ENCODE measurements around the gene TRIM31.

TRIM31 gene

GRCh38 chr6:30155520-30156261, 42.8 kb upstream of the TRIM31 start:
- H3K27me3 ChIP-seq (ENCODE audit: low read depth, low read length): no peaks in the 10 kb centered on the region
- no peaks in the 10 kb centered on the region for H3K36me3 ChIP-seq (ENCODE audit: control insufficient read depth in 1 of 2, insufficient read depth in 2 of 2, low read length in 2 of 2)
- H3K4me1 ChIP-seq (ENCODE audit: control insufficient read depth in 1 of 2, insufficient read depth in 2 of 2, low read length in 2 of 2): peaks cover 0 to 4% of the 10 kb centered on the region in 2 donors
- peak overlapping the region; percentile 65 for H3K27ac ChIP-seq (ENCODE audit: low read length)
- no peaks in the 10 kb centered on the region for H3K9me3 ChIP-seq (ENCODE audit: control insufficient read depth in 1 of 2, low read length in 2 of 2)
- no peak overlapping the region for H3K4me3 ChIP-seq (ENCODE audit: low read depth in 1 of 2, low read length in 2 of 2)

- H3K4me1 ChIP-seq (ENCODE audit: control insufficient read depth in 1 of 2, insufficient read depth in 2 of 2, low read length in 2 of 2): peaks cover 0 to 4% of the 10 kb centered on the region in 2 donors
- no peaks in the 10 kb centered on the region for H3K9me3 ChIP-seq (ENCODE audit: control insufficient read depth in 1 of 2, low read length in 2 of 2)
- H3K27ac ChIP-seq (ENCODE audit: low read length): peak overlapping the region; percentile 65
- no peaks in the 10 kb centered on the region for H3K36me3 ChIP-seq (ENCODE audit: control insufficient read depth in 1 of 2, insufficient read depth in 2 of 2, low read length in 2 of 2)
- no peak overlapping the region for H3K4me3 ChIP-seq (ENCODE audit: low read depth in 1 of 2, low read length in 2 of 2)
- no peaks in the 10 kb centered on the region for H3K27me3 ChIP-seq (ENCODE audit: low read depth, low read length)
Observed at GRCh38 chr6:30154709-30155519, 42.0 kb upstream of the TRIM31 start.

GRCh38 chr6:30154061-30154460, 41.2 kb upstream of the TRIM31 start:
- no peak overlapping the region for H3K27ac ChIP-seq (ENCODE audit: low read length)

GRCh38 chr6:30152910-30153610, 40.2 kb upstream of the TRIM31 start:
- Histone ChIP-seq H3K4me1 (ENCODE audit: control insufficient read depth in 1 of 2, insufficient read depth in 2 of 2, low read length in 2 of 2) (peaks cover 0 to 4% of the 10 kb centered on the region in 2 donors), H3K4me3 (ENCODE audit: low read depth in 1 of 2, low read length in 2 of 2) (no peak overlapping the region), H3K9me3 (ENCODE audit: control insufficient read depth in 1 of 2, low read length in 2 of 2) (no peaks in the 10 kb centered on the region), H3K27me3 (ENCODE audit: low read depth, low read length) (no peaks in the 10 kb centered on the region), H3K36me3 (ENCODE audit: control insufficient read depth in 1 of 2, insufficient read depth in 2 of 2, low read length in 2 of 2) (no peaks in the 10 kb centered on the region), H3K27ac (ENCODE audit: low read length) (no peak overlapping the region)

More at GRCh38 chr6:30154061-30154460, 41.2 kb upstream of the TRIM31 start:
- no peak overlapping the region for H3K4me3 ChIP-seq (ENCODE audit: low read depth in 1 of 2, low read length in 2 of 2)
- peaks cover 0 to 4% of the 10 kb centered on the region in 2 donors for H3K4me1 ChIP-seq (ENCODE audit: control insufficient read depth in 1 of 2, insufficient read depth in 2 of 2, low read length in 2 of 2)
- H3K9me3 ChIP-seq (ENCODE audit: control insufficient read depth in 1 of 2, low read length in 2 of 2): no peaks in the 10 kb centered on the region
- no peaks in the 10 kb centered on the region for H3K36me3 ChIP-seq (ENCODE audit: control insufficient read depth in 1 of 2, insufficient read depth in 2 of 2, low read length in 2 of 2)
- no peaks in the 10 kb centered on the region for H3K27me3 ChIP-seq (ENCODE audit: low read depth, low read length)

- Histone ChIP-seq H3K9me3 (ENCODE audit: control insufficient read depth in 1 of 2, low read length in 2 of 2) (no peaks in the 10 kb centered on the region), H3K4me3 (ENCODE audit: low read depth in 1 of 2, low read length in 2 of 2) (no peak overlapping the region), H3K36me3 (ENCODE audit: control insufficient read depth in 1 of 2, insufficient read depth in 2 of 2, low read length in 2 of 2) (no peaks in the 10 kb centered on the region), H3K4me1 (ENCODE audit: control insufficient read depth in 1 of 2, insufficient read depth in 2 of 2, low read length in 2 of 2) (peaks cover 0 to 4% of the 10 kb centered on the region in 2 donors), H3K27me3 (ENCODE audit: low read depth, low read length) (no peaks in the 10 kb centered on the region), H3K27ac (ENCODE audit: low read length) (no peak overlapping the region)
Observed at GRCh38 chr6:30152016-30152673, 39.3 kb upstream of the TRIM31 start.

- no peaks in the 10 kb centered on the region for H3K27me3 ChIP-seq (ENCODE audit: low read depth, low read length)
- peaks cover 0 to 4% of the 10 kb centered on the region in 2 donors for H3K4me1 ChIP-seq (ENCODE audit: control insufficient read depth in 1 of 2, insufficient read depth in 2 of 2, low read length in 2 of 2)
- no peaks in the 10 kb centered on the region for H3K36me3 ChIP-seq (ENCODE audit: control insufficient read depth in 1 of 2, insufficient read depth in 2 of 2, low read length in 2 of 2)
- no peaks in the 10 kb centered on the region for H3K9me3 ChIP-seq (ENCODE audit: control insufficient read depth in 1 of 2, low read length in 2 of 2)
- H3K4me3 ChIP-seq (ENCODE audit: low read depth in 1 of 2, low read length in 2 of 2): no peak overlapping the region
- no peak overlapping the region for H3K27ac ChIP-seq (ENCODE audit: low read length)
Observed at GRCh38 chr6:30151580-30151979, 38.7 kb upstream of the TRIM31 start.

- H3K27me3 ChIP-seq (ENCODE audit: low read depth, low read length): no peaks in the 10 kb centered on the region
- no peak overlapping the region for H3K4me3 ChIP-seq (ENCODE audit: low read depth in 1 of 2, low read length in 2 of 2)
- H3K9me3 ChIP-seq (ENCODE audit: control insufficient read depth in 1 of 2, low read length in 2 of 2): no peaks in the 10 kb centered on the region
- H3K4me1 ChIP-seq (ENCODE audit: control insufficient read depth in 1 of 2, insufficient read depth in 2 of 2, low read length in 2 of 2): peaks cover 0 to 4% of the 10 kb centered on the region in 2 donors
- H3K27ac ChIP-seq (ENCODE audit: low read length): no peak overlapping the region
- H3K36me3 ChIP-seq (ENCODE audit: control insufficient read depth in 1 of 2, insufficient read depth in 2 of 2, low read length in 2 of 2): no peaks in the 10 kb centered on the region
Observed at GRCh38 chr6:30150671-30151395, 37.9 kb upstream of the TRIM31 start.

GRCh38 chr6:30149858-30150550, 37.1 kb upstream of the TRIM31 start:
- peaks cover 0 to 1% of the 10 kb centered on the region in 2 donors for H3K4me1 ChIP-seq (ENCODE audit: control insufficient read depth in 1 of 2, insufficient read depth in 2 of 2, low read length in 2 of 2)
- H3K27me3 ChIP-seq (ENCODE audit: low read depth, low read length): no peaks in the 10 kb centered on the region
- no peak overlapping the region for H3K27ac ChIP-seq (ENCODE audit: low read length)
- H3K36me3 ChIP-seq (ENCODE audit: control insufficient read depth in 1 of 2, insufficient read depth in 2 of 2, low read length in 2 of 2): no peaks in the 10 kb centered on the region
- H3K9me3 ChIP-seq (ENCODE audit: control insufficient read depth in 1 of 2, low read length in 2 of 2): no peaks in the 10 kb centered on the region
- H3K4me3 ChIP-seq (ENCODE audit: low read depth in 1 of 2, low read length in 2 of 2): no peak overlapping the region

- Histone ChIP-seq H3K27ac (ENCODE audit: low read length) (no peak overlapping the region), H3K27me3 (ENCODE audit: low read depth, low read length) (no peaks in the 10 kb centered on the region), H3K4me3 (ENCODE audit: low read depth in 1 of 2, low read length in 2 of 2) (no peak overlapping the region), H3K36me3 (ENCODE audit: control insufficient read depth in 1 of 2, insufficient read depth in 2 of 2, low read length in 2 of 2) (no peaks in the 10 kb centered on the region), H3K4me1 (ENCODE audit: control insufficient read depth in 1 of 2, insufficient read depth in 2 of 2, low read length in 2 of 2) (no peaks in the 10 kb centered on the region), H3K9me3 (ENCODE audit: control insufficient read depth in 1 of 2, low read length in 2 of 2) (no peaks in the 10 kb centered on the region)
Observed at GRCh38 chr6:30149234-30149633, 36.3 kb upstream of the TRIM31 start.

- no peak overlapping the region for H3K27ac ChIP-seq (ENCODE audit: low read length)
- H3K4me3 ChIP-seq (ENCODE audit: low read depth in 1 of 2, low read length in 2 of 2): no peak overlapping the region
- H3K9me3 ChIP-seq (ENCODE audit: control insufficient read depth in 1 of 2, low read length in 2 of 2): no peaks in the 10 kb centered on the region
- H3K36me3 ChIP-seq (ENCODE audit: control insufficient read depth in 1 of 2, insufficient read depth in 2 of 2, low read length in 2 of 2): no peaks in the 10 kb centered on the region
- H3K27me3 ChIP-seq (ENCODE audit: low read depth, low read length): no peaks in the 10 kb centered on the region
- no peaks in the 10 kb centered on the region for H3K4me1 ChIP-seq (ENCODE audit: control insufficient read depth in 1 of 2, insufficient read depth in 2 of 2, low read length in 2 of 2)
Observed at GRCh38 chr6:30147096-30147495, 34.2 kb upstream of the TRIM31 start.

All from muscle layer of duodenum (tissue), 2 donors.